Endothelial cell of umbilical vein (primary cell): ENCODE measurements around the gene GOLGA6A.

Experiments used
- EZH2 ChIP-seq: IDR thresholded peaks from 2 replicates; pipeline ENCODE4 v1.6.1; 2012; ENCODE audit warnings: borderline replicate concordance, low read depth, mild to moderate bottlenecking, moderate library complexity, low read length, inconsistent platforms; ENCODE audit not compliant: severe bottlenecking
- GATA2 ChIP-seq: IDR thresholded peaks from 2 replicates; pipeline ENCODE4 v1.7.0; 2011; ENCODE audit warnings: low read depth, mild to moderate bottlenecking, moderate library complexity, mixed read lengths, low read length; ENCODE audit not compliant: insufficient read length, insufficient read depth
- POLR2A ChIP-seq: IDR thresholded peaks from 2 replicates; pipeline ENCODE4 v1.6.1; 2012; ENCODE audit warnings: low read depth, mild to moderate bottlenecking, control low read depth, low read length
- POLR2AphosphoS5 ChIP-seq: IDR thresholded peaks from 2 replicates; pipeline ENCODE4 v1.6.1; 2012; ENCODE audit warnings: low read depth, mild to moderate bottlenecking, control low read depth, low read length, moderate library complexity; ENCODE audit not compliant: insufficient read depth
- TF ChIP-seq, protein P1 (sequence below), 2 donors: IDR thresholded peaks; 1 replicate in 1 of 2; 2 replicates in 1 of 2; pipeline ENCODE4 v1.5.1; 2011; ENCODE audit warnings: low read length in 2 of 2, mild to moderate bottlenecking in 2 of 2, moderate library complexity in 2 of 2, control low read depth in 1 of 2, inconsistent platforms in 1 of 2, low read depth in 1 of 2; ENCODE audit not compliant: insufficient read depth in 1 of 2; ENCODE audit errors: extremely low read depth in 1 of 2
- TF ChIP-seq, protein P2 (sequence below): IDR thresholded peaks from 2 replicates; pipeline ENCODE4 v1.6.1; 2011; ENCODE audit not compliant: insufficient read depth, insufficient read length

DNA sequence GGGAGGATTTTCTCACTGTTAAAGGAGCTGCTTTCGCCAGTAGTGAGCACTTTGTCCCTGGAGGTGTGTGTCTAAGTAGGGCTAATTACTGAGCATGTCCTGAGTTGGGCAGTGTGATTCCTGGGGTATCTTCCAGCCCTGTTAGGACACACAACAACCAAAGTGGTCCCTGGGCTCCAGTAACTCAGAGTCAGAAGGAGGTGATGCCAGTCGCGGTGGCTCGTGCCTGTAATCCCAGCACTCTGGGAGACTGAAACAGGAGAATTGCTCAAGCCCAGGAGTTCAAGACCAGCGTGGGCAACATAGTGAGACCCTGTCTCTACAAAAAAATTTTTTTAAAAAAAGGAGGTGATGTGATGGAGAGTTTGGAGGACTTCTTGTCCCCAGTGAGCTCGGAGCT lies 50.3 kb downstream of the GOLGA6A start:
- TF ChIP-seq, protein P1, sequence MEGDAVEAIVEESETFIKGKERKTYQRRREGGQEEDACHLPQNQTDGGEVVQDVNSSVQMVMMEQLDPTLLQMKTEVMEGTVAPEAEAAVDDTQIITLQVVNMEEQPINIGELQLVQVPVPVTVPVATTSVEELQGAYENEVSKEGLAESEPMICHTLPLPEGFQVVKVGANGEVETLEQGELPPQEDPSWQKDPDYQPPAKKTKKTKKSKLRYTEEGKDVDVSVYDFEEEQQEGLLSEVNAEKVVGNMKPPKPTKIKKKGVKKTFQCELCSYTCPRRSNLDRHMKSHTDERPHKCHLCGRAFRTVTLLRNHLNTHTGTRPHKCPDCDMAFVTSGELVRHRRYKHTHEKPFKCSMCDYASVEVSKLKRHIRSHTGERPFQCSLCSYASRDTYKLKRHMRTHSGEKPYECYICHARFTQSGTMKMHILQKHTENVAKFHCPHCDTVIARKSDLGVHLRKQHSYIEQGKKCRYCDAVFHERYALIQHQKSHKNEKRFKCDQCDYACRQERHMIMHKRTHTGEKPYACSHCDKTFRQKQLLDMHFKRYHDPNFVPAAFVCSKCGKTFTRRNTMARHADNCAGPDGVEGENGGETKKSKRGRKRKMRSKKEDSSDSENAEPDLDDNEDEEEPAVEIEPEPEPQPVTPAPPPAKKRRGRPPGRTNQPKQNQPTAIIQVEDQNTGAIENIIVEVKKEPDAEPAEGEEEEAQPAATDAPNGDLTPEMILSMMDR (IDR thresholded peaks at IDR 0.05; ENCODE audit: extremely low read depth in 1 of 2, insufficient read depth in 1 of 2, low read depth in 1 of 2, low read length in 2 of 2): no peak
- TF ChIP-seq POLR2A (no peak), GATA2 (no peak), EZH2 (no peak), POLR2AphosphoS5 (no peak)
- TF ChIP-seq, protein P2, sequence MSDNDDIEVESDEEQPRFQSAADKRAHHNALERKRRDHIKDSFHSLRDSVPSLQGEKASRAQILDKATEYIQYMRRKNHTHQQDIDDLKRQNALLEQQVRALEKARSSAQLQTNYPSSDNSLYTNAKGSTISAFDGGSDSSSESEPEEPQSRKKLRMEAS: no peak
